Sigmoid colon (tissue), 7 donors: Measurements from ENCODE around the gene FAM168A. TPM values are rescaled to one million over a fixed set of nuclear protein-coding genes. Genes with fewer than 3 reads are reported as not detected.

Experiments used
- DNase-seq: peaks from one replicate; pipeline ENCODE4 v3.0.0-alpha.2; 2019
- H3K27ac ChIP-seq, 4 donors: fragments of 200-600 bp; sonication (generic); one replicate each; pipeline ENCODE4 v1.5.1; 2016 to 2019; ENCODE audit warnings: mild to moderate bottlenecking in 1 of 4
- H3K27me3 ChIP-seq, 3 donors: fragments of 200-600 bp; sonication (generic); one replicate each; pipeline ENCODE4 v1.5.1; 2019; ENCODE audit warnings: mild to moderate bottlenecking in 1 of 3
- H3K36me3 ChIP-seq, 4 donors: fragments of 200-600 bp; sonication (generic); one replicate each; pipeline ENCODE4 v1.5.1; 2016 to 2019
- H3K4me1 ChIP-seq, 4 donors: fragments of 200-600 bp; sonication (generic); one replicate each; pipeline ENCODE4 v1.5.1; 2017 to 2019
- H3K4me3 ChIP-seq, 4 donors: fragments of 200-600 bp; sonication (generic); one replicate each; pipeline ENCODE4 v1.5.1; 2017 to 2019; ENCODE audit warnings: mild to moderate bottlenecking in 2 of 4, moderate library complexity in 1 of 4
- H3K9me3 ChIP-seq, 4 donors: fragments of 200-600 bp in 3 of 4; sonication (generic) in 3 of 4; one replicate each; pipeline versions ENCODE4 v1.5.1 to v1.6.1; 2013 to 2019
- EP300 ChIP-seq, 4 donors: sonication (generic); formaldehyde crosslinking; IDR thresholded peaks; one replicate each; pipeline ENCODE4 v1.6.1; 2017; ENCODE audit warnings: antibody characterized with exemption in 4 of 4
- POLR2A ChIP-seq, 2 donors: fragments of 450-650 bp; IDR thresholded peaks; one replicate each; pipeline ENCODE4 v1.6.1; 2016; ENCODE audit warnings: antibody characterized with exemption in 2 of 2, mild to moderate bottlenecking in 2 of 2, moderate library complexity in 2 of 2
- POLR2AphosphoS5 ChIP-seq, 4 donors: sonication (generic); formaldehyde crosslinking; IDR thresholded peaks; one replicate each; pipeline ENCODE4 v1.6.1; 2017; ENCODE audit warnings: antibody characterized with exemption in 4 of 4
- WGBS, 2 donors: extraction: QIAGEN DNeasy Blood & Tissue Kit; methylation state at CpG; one replicate each; pipeline ENCODE4 v1.1.7; 2013; 5-methylcytosine and 5-hydroxymethylcytosine counted together
- intact Hi-C: fragments of 100-400 bp; cut with DNase I; formaldehyde crosslinking; loops from one replicate; pipeline ENCODE4 v1.15.1; 2023
- polyA plus RNA-seq, 3 donors: library from polyadenylated mRNA; stranded (reverse); fragments of 200-250 nt; gene quantifications; one replicate each; pipeline ENCODE4 v1.2.3, GENCODE V29; 2013
- total RNA-seq, 4 donors: library from RNA; depleted of rRNA; stranded (reverse); fragments of >200 nt; gene quantifications; one replicate each; pipeline ENCODE4 v1.1.0, GENCODE V29; 2016
- TF ChIP-seq, protein P1 (sequence below), 4 experiments: fragments of 450-650 bp in 3 of 4; fragments of 200-600 bp in 1 of 4; IDR thresholded peaks; one replicate each; pipeline ENCODE4 v1.5.1; 2016 to 2019; ENCODE audit warnings: antibody characterized with exemption in 4 of 4, mild to moderate bottlenecking in 3 of 4, moderate library complexity in 2 of 4
- donor health status: healthy with polysubstance abuse.
- donor health status: Bipolar disorder and iron deficiency.
- donor health status: healthy.

Gene FAM168A
- total and polyA plus RNA-seq, 7 donors, result 3.6 to 37.7 (median 20.7) TPM

DNA sequence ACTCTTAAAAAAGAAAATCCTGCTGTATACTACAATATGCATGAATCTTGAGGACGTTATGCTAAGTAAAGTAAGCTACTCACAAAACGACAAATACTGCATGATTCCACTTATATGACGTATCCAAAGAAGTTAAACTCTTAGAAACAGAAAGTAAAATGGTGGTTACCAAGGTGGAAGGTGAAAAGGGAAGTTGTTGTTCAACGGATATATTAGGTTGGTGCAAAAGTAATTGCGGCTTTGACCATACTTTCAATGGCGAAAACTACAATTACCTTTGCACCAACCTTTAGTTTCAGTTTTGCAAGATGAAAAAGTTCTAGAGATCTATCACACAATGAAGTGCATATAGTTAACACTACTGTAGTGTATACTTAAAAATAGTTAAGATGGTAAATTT is 101.8 kb downstream of the FAM168A start:
- intact Hi-C loops, result no loop called here
- Histone ChIP-seq H3K27ac (no peak overlapping the region), H3K36me3 (no peaks in the 10 kb centered on the region), H3K4me1 (peaks cover 0 to 13% (median 4%) of the 10 kb centered on the region in 4 donors), H3K9me3 (no peaks in the 10 kb centered on the region), H3K27me3 (no peaks in the 10 kb centered on the region), H3K4me3 (no peak overlapping the region)
- WGBS, 2 donors, result 90 to 95% methylated on average over 6 of the region's 6 CpGs
- no peak for DNase-seq
- no peak for TF ChIP-seq POLR2A (IDR thresholded peaks at IDR 0.05)
- no peak for TF ChIP-seq EP300 (IDR thresholded peaks at IDR 0.05)
- TF ChIP-seq POLR2AphosphoS5 (IDR thresholded peaks at IDR 0.05), result no peak
- TF ChIP-seq, protein P1, sequence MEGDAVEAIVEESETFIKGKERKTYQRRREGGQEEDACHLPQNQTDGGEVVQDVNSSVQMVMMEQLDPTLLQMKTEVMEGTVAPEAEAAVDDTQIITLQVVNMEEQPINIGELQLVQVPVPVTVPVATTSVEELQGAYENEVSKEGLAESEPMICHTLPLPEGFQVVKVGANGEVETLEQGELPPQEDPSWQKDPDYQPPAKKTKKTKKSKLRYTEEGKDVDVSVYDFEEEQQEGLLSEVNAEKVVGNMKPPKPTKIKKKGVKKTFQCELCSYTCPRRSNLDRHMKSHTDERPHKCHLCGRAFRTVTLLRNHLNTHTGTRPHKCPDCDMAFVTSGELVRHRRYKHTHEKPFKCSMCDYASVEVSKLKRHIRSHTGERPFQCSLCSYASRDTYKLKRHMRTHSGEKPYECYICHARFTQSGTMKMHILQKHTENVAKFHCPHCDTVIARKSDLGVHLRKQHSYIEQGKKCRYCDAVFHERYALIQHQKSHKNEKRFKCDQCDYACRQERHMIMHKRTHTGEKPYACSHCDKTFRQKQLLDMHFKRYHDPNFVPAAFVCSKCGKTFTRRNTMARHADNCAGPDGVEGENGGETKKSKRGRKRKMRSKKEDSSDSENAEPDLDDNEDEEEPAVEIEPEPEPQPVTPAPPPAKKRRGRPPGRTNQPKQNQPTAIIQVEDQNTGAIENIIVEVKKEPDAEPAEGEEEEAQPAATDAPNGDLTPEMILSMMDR (IDR thresholded peaks at IDR 0.05), result no peak

DNA sequence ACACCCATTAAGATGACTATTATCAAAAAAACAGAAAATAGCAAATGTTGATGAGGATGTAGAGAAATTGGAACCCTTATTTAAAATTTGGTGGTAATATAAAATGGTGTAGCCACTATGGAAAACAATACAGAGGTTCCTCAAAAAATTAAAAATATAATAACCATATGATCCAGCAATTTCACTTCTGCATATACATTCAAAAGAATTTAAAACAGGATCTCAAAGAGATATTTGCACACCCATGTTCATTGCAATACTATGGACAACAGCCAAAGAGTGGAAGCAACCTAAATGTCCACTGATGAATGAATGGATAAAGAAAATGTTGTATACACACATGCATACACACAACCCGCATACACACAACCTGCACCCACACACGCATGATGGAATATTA is 102.2 kb downstream of the FAM168A start:
- no peak for DNase-seq
- TF ChIP-seq EP300 (IDR thresholded peaks at IDR 0.05), result no peak
- TF ChIP-seq POLR2AphosphoS5 (IDR thresholded peaks at IDR 0.05), result no peak
- Histone ChIP-seq H3K36me3 (no peaks in the 10 kb centered on the region), H3K4me3 (no peak overlapping the region), H3K4me1 (peaks cover 0 to 15% (median 4%) of the 10 kb centered on the region in 4 donors), H3K27me3 (no peaks in the 10 kb centered on the region), H3K9me3 (no peaks in the 10 kb centered on the region), H3K27ac (no peak overlapping the region)
- intact Hi-C loops, result no loop called here
- 98% methylated on average over 2 of the region's 2 CpGs for WGBS, 2 donors

DNA sequence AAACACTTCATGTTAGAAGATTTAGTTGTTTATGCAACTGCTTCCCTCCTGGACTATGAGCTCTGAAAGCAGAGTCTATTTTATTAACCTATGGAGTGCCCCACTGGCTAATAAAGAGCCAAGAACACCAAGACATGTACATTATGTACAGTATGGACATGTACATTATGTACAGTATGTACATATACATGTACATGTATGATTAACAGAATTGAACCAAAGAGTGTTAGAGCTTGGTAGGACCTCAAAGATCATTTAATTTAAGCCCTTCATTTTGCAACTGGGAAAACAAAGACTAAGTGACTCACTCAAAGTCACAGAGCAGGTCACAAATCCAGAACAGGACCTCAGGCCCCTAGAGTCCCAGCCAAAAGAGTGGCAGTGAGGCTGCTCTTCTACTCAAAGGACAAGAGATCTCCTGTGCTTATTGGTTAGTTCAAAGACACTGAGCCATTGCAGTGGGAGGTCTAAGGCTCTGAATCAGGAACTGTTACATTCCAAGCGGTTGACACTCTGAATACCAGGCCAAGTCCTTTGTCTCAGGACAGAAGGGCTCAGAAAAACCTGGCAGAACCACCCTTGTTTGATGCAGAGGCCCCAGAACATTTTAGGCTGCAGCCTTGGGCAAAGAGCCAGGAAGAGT is 103.8 kb downstream of the FAM168A start:
- TF ChIP-seq, protein P1 (IDR thresholded peaks at IDR 0.05), result no peak
- no peak for TF ChIP-seq EP300 (IDR thresholded peaks at IDR 0.05)
- no peak for TF ChIP-seq POLR2A (IDR thresholded peaks at IDR 0.05)
- TF ChIP-seq POLR2AphosphoS5 (IDR thresholded peaks at IDR 0.05), result no peak
- 87 to 94% methylated on average over 1 of the region's 1 CpG for WGBS, 2 donors
- no peaks in the 10 kb centered on the region for H3K36me3 ChIP-seq
- DNase-seq, result no peak
- no peaks in the 10 kb centered on the region for H3K9me3 ChIP-seq
- peaks cover 0 to 15% (median 4%) of the 10 kb centered on the region in 4 donors for H3K4me1 ChIP-seq
- intact Hi-C loops, result no loop called here
- no peaks in the 10 kb centered on the region for H3K27me3 ChIP-seq
- H3K27ac ChIP-seq, result no peak overlapping the region
- H3K4me3 ChIP-seq, result no peak overlapping the region

DNA sequence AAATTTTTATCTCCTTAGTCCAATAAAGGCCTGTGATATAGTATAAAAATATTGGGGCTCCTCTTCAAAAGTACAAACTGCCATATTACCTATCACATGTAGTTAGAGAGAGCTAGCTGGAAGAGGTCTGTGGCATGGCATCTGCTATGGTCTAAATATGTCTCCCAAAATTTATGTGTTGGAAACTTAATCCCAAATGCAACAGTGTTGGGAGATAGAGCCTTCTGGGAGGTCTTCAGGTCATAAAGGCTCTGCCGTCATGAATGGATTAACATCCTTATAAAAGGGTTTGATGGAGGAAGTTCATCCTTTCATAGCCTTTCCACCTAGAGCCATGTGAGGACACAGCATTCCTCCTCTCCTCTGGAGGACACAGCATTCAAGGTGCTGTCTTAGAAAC is 116.3 kb downstream of the FAM168A start:
- Histone ChIP-seq H3K27me3 (no peaks in the 10 kb centered on the region), H3K4me3 (no peak overlapping the region), H3K36me3 (no peaks in the 10 kb centered on the region), H3K9me3 (peaks cover 0 to 6% (median 5%) of the 10 kb centered on the region in 4 donors), H3K27ac (no peak overlapping the region), H3K4me1 (no peaks in the 10 kb centered on the region)
- no peak for DNase-seq
- intact Hi-C loops, result no loop called here
- TF ChIP-seq EP300 (IDR thresholded peaks at IDR 0.05), result no peak
- no peak for TF ChIP-seq POLR2A (IDR thresholded peaks at IDR 0.05)
- TF ChIP-seq POLR2AphosphoS5 (IDR thresholded peaks at IDR 0.05), result no peak
- TF ChIP-seq, protein P1 (IDR thresholded peaks at IDR 0.05), result no peak
- WGBS, 2 donors, result 84 to 97% methylated on average over 1 of the region's 1 CpG

DNA sequence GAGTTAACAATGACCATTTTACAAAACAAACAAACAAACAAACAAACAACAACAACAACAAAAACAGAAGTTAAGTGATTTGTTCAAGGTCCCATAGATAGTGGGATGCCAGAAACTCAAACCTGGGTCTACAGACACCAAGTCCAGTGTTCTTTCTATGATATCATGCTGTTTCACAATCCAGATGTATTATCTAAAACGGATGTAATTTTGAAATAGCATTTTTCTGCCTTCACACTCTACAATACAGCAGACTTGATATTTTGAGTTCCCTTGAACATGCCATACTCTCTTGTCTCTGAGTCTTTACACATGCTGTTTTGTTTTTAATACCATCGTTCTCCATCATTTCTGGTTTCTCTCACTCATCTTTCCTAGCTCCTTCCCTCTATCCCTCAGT is 117.2 kb downstream of the FAM168A start:
- WGBS, 2 donors, result 83 to 84% methylated on average over 2 of the region's 2 CpGs

More for the DNA sequence above, 117.2 kb downstream of the FAM168A start:
- H3K4me1 ChIP-seq, result no peaks in the 10 kb centered on the region
- intact Hi-C loops, result no loop called here
- no peaks in the 10 kb centered on the region for H3K27me3 ChIP-seq
- TF ChIP-seq POLR2AphosphoS5 (IDR thresholded peaks at IDR 0.05), result no peak
- TF ChIP-seq EP300 (IDR thresholded peaks at IDR 0.05), result no peak
- TF ChIP-seq, protein P1 (IDR thresholded peaks at IDR 0.05), result no peak
- TF ChIP-seq POLR2A (IDR thresholded peaks at IDR 0.05), result no peak
- H3K27ac ChIP-seq, result no peak overlapping the region
- H3K4me3 ChIP-seq, result no peak overlapping the region
- DNase-seq, result no peak
- H3K9me3 ChIP-seq, result peaks cover 0 to 6% (median 5%) of the 10 kb centered on the region in 4 donors
- no peaks in the 10 kb centered on the region for H3K36me3 ChIP-seq
